ENCODE data around the gene PPP2R5C. TPM values are rescaled to one million over a fixed set of nuclear protein-coding genes. Genes with fewer than 3 reads are reported as not detected.

PPP2R5C gene
- total and polyA plus RNA-seq, 11 donors = 99.4 to 248 (median 204) TPM

DNA sequence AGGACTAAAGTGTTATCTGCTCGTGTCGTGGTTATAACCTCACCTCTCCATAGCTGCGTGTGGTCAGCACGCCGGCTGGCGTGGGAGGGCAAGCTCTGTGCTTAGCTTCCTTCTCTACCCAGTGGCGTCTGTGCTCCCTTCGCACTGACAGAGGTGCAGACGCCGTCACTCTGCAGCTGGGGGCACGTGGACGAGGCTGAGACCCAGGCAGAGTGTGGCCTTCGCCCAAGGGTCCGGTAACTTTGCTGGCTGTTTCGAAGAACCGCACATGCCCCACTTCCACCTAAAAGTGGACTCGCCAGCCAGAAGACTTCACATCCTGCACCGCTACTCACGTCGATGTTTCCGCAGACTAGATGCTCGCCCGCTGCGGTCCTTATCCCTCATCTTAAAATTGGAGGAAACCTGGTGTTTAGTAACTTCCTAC lies 166.9 kb downstream of the PPP2R5C start:
- no peak for TF ChIP-seq POLR2A (IDR thresholded peaks at IDR 0.05)
- TF ChIP-seq, protein P1, sequence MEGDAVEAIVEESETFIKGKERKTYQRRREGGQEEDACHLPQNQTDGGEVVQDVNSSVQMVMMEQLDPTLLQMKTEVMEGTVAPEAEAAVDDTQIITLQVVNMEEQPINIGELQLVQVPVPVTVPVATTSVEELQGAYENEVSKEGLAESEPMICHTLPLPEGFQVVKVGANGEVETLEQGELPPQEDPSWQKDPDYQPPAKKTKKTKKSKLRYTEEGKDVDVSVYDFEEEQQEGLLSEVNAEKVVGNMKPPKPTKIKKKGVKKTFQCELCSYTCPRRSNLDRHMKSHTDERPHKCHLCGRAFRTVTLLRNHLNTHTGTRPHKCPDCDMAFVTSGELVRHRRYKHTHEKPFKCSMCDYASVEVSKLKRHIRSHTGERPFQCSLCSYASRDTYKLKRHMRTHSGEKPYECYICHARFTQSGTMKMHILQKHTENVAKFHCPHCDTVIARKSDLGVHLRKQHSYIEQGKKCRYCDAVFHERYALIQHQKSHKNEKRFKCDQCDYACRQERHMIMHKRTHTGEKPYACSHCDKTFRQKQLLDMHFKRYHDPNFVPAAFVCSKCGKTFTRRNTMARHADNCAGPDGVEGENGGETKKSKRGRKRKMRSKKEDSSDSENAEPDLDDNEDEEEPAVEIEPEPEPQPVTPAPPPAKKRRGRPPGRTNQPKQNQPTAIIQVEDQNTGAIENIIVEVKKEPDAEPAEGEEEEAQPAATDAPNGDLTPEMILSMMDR (IDR thresholded peaks at IDR 0.05) = no peak
- intact Hi-C loops (cut with DNase I) = no loop called here
- ATAC-seq = peak in 3 of 4 donors; percentile 16 to 23 (median 19)
- peak overlapping the region in 11 of 12 donors; percentile 12 to 82 (median 68) for H3K27ac ChIP-seq
- no peaks in the 10 kb centered on the region for H3K27me3 ChIP-seq
- 79 to 88% (median 85%) methylated on average over 24 of the region's 24 CpGs for WGBS, 4 donors
- no peak overlapping the region for H3K4me3 ChIP-seq
- H3K9me3 ChIP-seq = no peaks in the 10 kb centered on the region
- no peak for DNase-seq
- H3K36me3 ChIP-seq = peaks cover 0 to 32% (median 18%) of the 10 kb centered on the region in 9 donors
- peaks cover 0 to 30% (median 21%) of the 10 kb centered on the region in 12 donors for H3K4me1 ChIP-seq

DNA sequence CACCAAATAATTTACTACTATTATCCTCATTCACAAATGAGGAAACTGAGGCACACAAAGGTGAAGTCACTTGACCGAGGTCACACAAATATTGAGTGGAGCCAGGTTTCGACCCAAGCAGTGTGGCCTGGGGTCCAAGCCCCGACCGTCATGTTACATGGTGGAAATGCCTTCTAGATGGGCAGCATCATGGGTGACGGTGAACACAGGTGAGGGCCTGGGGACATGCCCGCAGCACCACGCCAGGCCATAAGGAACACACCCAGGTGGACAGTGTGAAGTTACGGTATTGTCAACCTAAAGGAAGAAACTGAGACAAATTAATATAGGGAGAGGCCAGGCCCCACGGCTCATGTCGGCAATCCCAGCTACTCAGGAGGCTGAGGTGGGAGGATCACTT lies 167.6 kb downstream of the PPP2R5C start:
- peaks cover 0 to 30% (median 21%) of the 10 kb centered on the region in 12 donors for H3K4me1 ChIP-seq
- H3K27ac ChIP-seq = peak overlapping the region in 2 of 12 donors; percentile 68 to 70
- DNase-seq (no peak), ATAC-seq (no peak)
- WGBS, 4 donors = 76 to 98% (median 96%) methylated on average over 10 of the region's 10 CpGs
- TF ChIP-seq, protein P1 (IDR thresholded peaks at IDR 0.05) = no peak
- no peak for TF ChIP-seq POLR2A (IDR thresholded peaks at IDR 0.05)
- intact Hi-C loops (cut with DNase I) = no loop called here
- H3K4me3 ChIP-seq = no peak overlapping the region
- H3K36me3 ChIP-seq = peaks cover 0 to 25% (median 17%) of the 10 kb centered on the region in 9 donors
- no peaks in the 10 kb centered on the region for H3K27me3 ChIP-seq
- H3K9me3 ChIP-seq = no peaks in the 10 kb centered on the region

- Histone ChIP-seq H3K36me3 (peaks cover 0 to 22% (median 13%) of the 10 kb centered on the region in 9 donors), H3K27ac (no peak overlapping the region), H3K4me1 (peaks cover 0 to 30% (median 21%) of the 10 kb centered on the region in 12 donors), H3K9me3 (no peaks in the 10 kb centered on the region), H3K4me3 (no peak overlapping the region), H3K27me3 (no peaks in the 10 kb centered on the region)
- intact Hi-C loops (cut with DNase I) = no loop called here
- ATAC-seq = peak in 1 of 4 donors; percentile 19
- no peak for DNase-seq
- 90 to 98% (median 93%) methylated on average over 3 to 9 of the region's 9 CpGs for WGBS, 4 donors
- TF ChIP-seq, protein P1 (IDR thresholded peaks at IDR 0.05) = no peak
- no peak for TF ChIP-seq POLR2A (IDR thresholded peaks at IDR 0.05)
Observed at GRCh38 chr14:101929946-101930345, 168.4 kb downstream of the PPP2R5C start.

- Histone ChIP-seq H3K4me3 (no peak overlapping the region), H3K27me3 (no peaks in the 10 kb centered on the region), H3K9me3 (no peaks in the 10 kb centered on the region), H3K36me3 (peaks cover 0 to 5% (median 0%) of the 10 kb centered on the region in 9 donors), H3K27ac (no peak overlapping the region), H3K4me1 (peaks cover 0 to 12% (median 9%) of the 10 kb centered on the region in 12 donors)
- TF ChIP-seq, protein P1 (IDR thresholded peaks at IDR 0.05) = no peak
- TF ChIP-seq POLR2A (IDR thresholded peaks at IDR 0.05) = no peak
- intact Hi-C loops (cut with DNase I) = no loop called here
- ATAC-seq (no peak), DNase-seq (no peak)
- 59 to 65% (median 64%) methylated on average over 7 of the region's 7 CpGs for WGBS, 4 donors
Observed at GRCh38 chr14:101932673-101933072, 171.2 kb downstream of the PPP2R5C start.
